Stimulated activated CD4-positive, alpha-beta T cell treated with anti-CD3 and anti-CD28 coated beads, Interleukin-12 subunit alpha, Interleukin-12 subunit beta, amount 100 ng/mL, for 48 hours (primary cell): Measurements from ENCODE around the gene TNS4.
"Not testable (repeated sequence)": the region's sequence is repeated elsewhere in the genome, so short reads cannot be mapped to it uniquely, and the experiment has no call there.

Experiments used
- DNase-seq, 3 donors: peaks; one replicate each; pipeline ENCODE4 v3.0.0-alpha.2; 2020; ENCODE audit warnings: low read depth in 2 of 3, low spot score in 1 of 3

The TNS4 gene, protein sequence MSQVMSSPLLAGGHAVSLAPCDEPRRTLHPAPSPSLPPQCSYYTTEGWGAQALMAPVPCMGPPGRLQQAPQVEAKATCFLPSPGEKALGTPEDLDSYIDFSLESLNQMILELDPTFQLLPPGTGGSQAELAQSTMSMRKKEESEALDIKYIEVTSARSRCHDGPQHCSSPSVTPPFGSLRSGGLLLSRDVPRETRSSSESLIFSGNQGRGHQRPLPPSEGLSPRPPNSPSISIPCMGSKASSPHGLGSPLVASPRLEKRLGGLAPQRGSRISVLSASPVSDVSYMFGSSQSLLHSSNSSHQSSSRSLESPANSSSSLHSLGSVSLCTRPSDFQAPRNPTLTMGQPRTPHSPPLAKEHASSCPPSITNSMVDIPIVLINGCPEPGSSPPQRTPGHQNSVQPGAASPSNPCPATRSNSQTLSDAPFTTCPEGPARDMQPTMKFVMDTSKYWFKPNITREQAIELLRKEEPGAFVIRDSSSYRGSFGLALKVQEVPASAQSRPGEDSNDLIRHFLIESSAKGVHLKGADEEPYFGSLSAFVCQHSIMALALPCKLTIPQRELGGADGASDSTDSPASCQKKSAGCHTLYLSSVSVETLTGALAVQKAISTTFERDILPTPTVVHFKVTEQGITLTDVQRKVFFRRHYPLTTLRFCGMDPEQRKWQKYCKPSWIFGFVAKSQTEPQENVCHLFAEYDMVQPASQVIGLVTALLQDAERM

DNA sequence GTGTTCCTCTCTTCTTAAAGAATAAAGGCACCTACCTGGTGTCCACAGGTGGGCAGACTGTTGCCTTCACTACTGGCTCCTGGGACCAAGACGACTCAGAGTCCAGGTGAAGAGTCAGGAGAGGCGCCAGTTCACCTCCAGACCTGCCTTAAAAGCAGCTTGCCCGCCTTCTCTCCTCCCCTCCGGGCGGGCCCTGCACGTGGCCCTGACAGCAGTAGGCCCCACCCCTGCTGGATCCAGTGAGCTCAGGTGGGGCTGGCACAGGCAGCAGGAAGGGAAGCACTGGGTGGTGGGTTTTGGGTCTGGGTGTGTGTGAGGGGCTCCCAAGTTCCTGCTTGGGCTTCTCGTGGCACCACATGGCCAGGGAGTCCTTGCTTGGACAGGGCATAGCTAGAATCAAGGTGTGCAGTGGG lies at the start of gene TNS4:
Gene TNS4, minus strand, starts transcription at position 125 of the 413 bp plus-strand sequence. CDS start 5,198 bp downstream, outside the sequence.
- DNase-seq: no peak

GRCh38 chr17:40550608-40551007 lies 49.2 kb upstream of the TNS4 start:
- no peak for DNase-seq

DNA sequence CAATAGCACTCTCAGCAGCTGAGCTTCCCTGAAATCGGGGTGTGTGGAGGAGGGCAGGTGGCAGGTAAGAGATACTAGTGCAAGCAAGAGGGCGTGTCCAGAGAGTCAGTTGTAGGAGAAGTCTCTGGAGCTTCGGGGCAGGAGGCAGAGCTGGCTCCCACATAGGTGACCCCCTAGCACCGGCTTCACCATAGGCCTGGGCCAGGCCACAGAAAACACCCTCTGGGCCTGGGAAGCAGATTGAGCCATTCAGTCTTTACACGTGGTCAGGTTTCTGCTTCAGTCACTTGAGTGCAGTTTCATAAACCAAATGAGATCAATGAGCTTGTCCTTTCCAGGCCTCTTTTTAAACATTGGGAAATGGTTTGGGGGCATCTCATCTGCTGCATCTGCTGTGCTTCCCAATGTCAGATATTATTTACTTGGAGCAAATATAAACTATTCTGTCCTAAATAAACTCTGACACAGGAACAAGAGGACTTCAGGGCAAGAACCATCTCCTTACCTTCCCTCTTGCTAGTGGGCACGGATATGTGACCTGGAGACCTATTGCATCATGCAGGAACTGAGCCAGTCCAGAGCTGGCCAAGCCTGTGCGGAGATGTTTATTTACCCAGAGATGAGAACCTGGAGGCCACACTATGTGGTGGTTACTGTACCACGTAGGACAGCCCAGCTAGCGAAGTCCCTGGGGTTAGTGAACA lies 47.7 kb upstream of the TNS4 start:
- DNase-seq: no peak

DNA sequence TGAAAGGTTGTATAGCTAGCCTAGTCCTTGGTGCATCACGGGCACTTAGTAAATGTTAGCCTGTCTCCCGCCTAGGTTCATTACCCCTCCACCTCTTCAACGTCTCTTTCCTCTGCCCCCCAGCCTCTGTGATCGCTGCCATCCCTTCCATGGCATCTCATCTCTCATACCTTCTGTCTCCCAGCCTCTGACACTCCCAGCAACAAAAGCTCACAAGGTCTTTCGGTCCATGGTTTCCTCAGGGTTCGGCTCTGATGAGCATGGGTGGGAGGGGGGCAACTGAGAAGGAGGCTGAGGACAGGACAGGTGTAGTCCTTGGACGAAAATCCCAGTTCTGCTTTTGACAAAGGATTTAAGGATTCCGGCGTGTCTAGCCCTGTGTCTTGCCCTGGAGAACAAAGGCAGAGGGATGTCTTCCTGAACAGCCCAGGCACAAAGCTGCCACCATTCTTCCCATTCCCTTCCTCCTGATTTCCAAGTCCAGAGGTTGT lies 47.1 kb upstream of the TNS4 start:
- no peak for DNase-seq

DNA sequence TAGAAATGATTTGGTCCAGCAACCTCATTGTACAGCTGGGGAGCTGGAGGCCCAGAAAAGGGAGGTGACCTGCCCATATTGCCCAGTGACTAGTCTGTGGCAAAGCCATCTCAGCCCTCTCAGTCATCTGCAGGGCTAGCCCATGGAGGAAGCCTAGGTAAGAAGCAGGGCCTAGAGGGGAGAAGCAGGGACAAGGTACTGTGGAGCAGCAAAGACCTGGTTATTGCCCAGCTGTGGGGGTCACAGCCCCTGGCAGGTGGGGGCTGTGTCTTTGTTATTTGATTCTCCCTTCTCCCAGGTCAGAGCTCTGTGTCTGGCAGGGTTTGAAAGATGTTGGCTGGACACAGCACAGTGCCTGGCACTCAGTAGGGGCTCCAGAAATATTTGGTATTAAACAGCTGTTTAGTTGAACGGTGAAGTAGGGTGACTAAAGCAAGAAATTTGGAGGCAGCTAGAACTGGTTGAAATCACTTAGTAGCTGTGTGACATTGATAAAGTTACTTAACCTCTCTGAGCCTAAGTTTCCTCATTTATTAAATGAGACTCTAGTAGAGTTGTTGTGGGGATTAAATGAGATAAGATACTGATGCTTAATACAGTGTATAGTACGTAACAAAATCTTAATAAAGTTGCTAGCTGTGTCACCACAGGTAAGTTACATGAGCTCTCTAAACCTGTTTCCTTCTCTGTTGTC lies 46.5 kb upstream of the TNS4 start:
- DNase-seq: no peak

GRCh38 chr17:40547079-40547784 lies 45.8 kb upstream of the TNS4 start:
- DNase-seq: no peak

GRCh38 chr17:40546497-40546896 lies 45.1 kb upstream of the TNS4 start:
- DNase-seq: not testable (repeated sequence)

DNA sequence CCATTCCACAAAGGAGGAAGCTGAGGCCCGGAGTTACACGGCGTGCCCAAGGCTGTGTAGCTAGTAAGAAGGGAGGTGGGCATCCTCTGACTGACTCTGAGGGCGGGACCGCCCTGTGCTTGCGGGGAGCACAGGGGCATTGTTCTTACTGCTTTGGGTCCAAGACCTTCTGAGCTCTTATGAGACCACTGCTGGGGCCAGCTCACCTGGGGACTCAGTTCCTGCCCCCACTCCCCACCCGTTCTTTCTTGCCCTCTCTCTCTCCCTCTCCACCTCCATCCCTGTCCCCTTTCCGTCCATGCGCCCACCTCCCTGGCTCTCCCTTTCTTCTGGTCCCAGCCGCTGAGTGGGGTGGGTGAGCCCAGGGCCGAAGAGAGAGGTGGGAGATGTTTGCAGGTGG lies 44.2 kb upstream of the TNS4 start:
- DNase-seq: no peak

DNA sequence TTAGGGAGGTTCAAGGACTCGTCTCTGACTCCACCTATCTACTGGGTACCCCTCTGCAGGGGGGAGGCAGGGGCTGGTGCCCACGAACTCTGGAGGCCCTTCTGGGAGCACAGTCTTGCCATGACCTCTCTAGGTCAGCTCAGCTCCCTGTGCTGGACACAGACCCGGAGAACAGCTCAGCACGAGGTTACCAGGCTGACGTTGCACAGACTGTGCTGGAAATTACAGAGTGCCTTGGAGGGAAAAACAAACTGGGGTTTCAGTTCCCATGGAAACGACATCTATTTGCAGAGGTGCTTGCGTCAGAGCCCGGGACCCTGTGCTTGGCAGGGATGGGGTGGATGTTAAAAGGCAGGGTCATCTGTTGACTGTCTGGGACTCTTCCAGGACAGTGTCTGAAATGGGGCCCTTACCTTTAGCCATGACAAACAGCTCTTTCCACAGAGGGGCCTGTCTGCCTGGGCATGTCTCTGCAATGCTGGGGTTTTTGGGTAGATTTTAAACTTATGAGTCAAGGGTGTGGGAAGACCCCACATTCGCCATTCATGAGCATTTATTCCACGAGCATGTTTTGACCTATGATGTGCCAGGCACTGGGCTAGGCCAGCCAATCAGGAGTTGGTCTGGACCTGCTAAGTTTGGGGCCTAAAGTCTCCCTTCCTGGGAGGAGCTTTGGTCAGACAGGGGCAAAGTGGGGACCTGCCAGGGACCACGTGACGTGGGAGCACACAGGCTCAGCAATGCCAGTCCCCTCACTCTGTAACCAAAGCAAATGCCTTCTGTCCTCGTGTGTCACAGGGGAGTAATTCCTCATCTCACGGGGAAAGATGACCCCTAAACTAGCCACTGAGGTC lies 41.4 kb upstream of the TNS4 start:
- DNase-seq: peak in 1 of 3 donors; percentile 45

- DNase-seq: no peak
Measured at GRCh38 chr17:40541873-40542557, 40.6 kb upstream of the TNS4 start.

DNA sequence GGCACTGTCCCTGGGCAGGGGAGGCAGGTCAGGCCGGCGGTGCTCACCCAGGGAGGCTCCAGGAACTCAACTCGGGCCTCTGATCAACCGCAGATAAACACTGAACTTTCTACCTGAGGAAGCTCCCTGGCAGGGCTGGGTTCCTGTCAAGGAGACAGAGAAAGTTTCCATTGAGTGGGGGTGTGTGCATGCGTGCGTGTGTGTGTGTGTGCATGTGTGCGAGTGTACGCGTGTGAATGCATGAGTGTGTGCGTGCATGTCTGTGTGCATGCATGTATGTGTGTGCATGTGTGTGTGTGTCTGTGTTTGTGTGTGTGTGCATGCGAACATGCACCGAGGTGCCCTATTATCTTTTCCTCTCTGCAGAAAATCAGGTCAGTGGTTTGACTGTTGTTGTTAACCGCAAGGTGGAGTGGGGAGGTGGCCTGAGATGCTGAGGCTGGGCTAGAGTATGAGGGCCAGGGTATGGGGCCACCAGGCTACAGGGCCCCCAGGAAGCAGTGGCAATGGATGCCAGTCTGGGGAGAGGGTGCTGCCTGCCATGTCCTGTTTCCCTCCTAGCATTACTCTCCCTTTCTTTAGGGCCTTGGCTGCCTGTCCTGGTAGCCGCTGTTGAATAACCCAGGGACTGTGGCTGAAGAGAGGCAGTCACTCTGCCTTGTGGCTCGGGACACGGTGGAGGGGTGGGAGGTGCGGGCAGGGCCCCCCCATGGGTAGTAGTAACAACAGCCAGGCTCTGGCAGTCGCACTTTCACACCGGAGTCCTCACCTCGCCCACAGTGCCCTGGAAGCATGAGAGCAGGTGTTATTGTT lies 39.8 kb upstream of the TNS4 start:
- DNase-seq: peak in 2 of 3 donors; percentile 59 to 67

GRCh38 chr17:40540448-40540847 lies 39.0 kb upstream of the TNS4 start:
- DNase-seq: peak in 2 of 3 donors; percentile 57 to 72

DNA sequence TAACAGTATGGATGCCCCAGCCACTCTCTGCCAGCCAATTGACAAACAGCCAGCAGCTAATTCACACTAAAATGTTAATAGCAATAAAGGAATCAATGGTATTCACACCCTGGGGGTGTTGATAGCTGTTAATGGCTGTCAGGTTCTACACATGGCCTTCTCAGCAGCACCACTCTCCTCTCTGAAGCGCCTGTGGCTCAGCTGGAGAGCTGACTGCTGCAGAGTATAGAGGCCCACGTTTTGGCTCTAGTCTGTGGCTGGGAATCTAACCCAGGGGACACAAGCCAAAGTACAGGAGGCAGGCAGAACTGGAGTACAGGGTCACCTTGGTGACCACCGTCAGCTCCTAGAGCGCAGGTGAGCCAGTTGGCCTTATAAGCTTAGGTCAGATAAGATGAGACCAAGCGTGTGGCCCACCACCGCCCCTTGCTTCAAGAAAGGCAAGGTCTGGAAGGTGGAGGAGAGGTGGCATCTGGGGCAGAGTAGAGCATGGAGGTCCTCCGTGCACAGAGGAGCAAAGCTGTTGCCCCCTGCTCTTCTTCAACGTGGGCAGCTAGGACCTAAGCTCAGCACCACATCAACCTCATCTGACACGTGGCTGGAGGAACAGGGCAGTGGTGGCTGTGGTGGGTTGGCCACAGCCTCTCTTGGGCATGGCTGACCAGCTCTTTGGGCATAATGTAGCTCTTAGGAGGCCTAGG lies 38.4 kb upstream of the TNS4 start:
- DNase-seq: no peak

- DNase-seq: no peak
Measured at GRCh38 chr17:40538936-40539705, 37.7 kb upstream of the TNS4 start.

DNA sequence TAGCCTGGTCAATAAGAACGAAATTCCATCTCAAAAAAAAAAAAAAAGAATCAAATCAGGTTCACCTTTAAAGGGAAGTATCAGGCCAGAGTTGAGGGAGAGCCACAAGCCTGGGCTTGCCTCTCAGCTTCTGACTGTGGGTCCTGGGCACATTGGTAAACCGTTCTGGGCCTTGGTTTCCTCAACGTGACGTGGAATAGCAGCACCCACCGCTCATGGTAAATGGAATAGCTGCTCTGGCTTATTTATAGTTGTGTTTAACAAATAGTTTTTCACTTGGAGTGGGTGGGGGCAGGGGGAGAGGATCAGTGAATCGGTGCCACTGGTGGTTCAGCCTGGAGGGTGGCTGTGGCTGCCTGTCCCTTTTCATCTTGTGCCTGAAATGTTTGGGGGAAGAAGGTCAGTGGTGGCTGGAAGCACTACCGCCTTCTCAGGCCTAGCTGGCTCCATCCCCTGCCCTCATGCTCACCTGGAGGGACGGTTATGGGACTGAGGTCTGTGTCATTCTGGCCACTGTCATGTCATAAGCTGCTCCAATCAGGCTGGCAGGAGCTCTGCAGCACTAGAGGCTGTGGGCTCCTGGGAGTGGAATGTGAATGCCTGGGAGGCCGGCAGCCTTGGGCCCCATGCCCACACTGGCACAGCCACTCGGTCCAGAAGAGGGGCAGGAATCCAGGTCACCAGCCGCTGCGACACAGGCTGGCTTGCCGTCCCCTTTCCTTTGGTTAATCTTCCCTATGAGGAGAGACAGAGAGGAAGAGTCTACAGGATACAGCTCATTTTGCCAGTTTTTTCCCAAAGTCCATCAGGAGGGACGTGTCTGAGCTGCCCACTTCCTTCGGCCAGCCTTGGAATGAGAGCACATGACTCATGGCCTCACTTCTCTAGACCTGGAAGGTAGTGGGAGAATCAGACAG lies 36.9 kb upstream of the TNS4 start:
- no peak for DNase-seq
